ENCODE measurements around the gene CST4.

The CST4 gene

GRCh38 chr20:23654000-23654399 lies 34.8 kb downstream of the CST4 start:
- no peak overlapping the region for H3K4me3 ChIP-seq (ENCODE audit: low read depth, low read length)
- in situ Hi-C loops (cut with HindIII; ENCODE audit: low sequenced_read_pairs): no loop called here
- no peak for TF ChIP-seq CTCF (IDR thresholded peaks at IDR 0.05; ENCODE audit: low read depth, low read length, missing control alignments)
- DNase-seq (ENCODE audit: low read depth): no peak

GRCh38 chr20:23653400-23653938 lies 35.4 kb downstream of the CST4 start:
- in situ Hi-C loops (cut with HindIII; ENCODE audit: low sequenced_read_pairs): no loop called here
- no peak for DNase-seq (ENCODE audit: low read depth)
- no peak for TF ChIP-seq CTCF (IDR thresholded peaks at IDR 0.05; ENCODE audit: low read depth, low read length, missing control alignments)
- no peak overlapping the region for H3K4me3 ChIP-seq (ENCODE audit: low read depth, low read length)

GRCh38 chr20:23652926-23653325 lies 35.9 kb downstream of the CST4 start:
- DNase-seq (ENCODE audit: low read depth): no peak
- in situ Hi-C loops (cut with HindIII; ENCODE audit: low sequenced_read_pairs): no loop called here

GRCh38 chr20:23652371-23652770 lies 36.5 kb downstream of the CST4 start:
- no peak overlapping the region for H3K4me3 ChIP-seq (ENCODE audit: low read depth, low read length)
- DNase-seq (ENCODE audit: low read depth): no peak
- in situ Hi-C loops (cut with HindIII; ENCODE audit: low sequenced_read_pairs): no loop called here
- TF ChIP-seq CTCF (IDR thresholded peaks at IDR 0.05; ENCODE audit: low read depth, low read length, missing control alignments): no peak

More at GRCh38 chr20:23652926-23653325, 35.9 kb downstream of the CST4 start:
- no peak for TF ChIP-seq CTCF (IDR thresholded peaks at IDR 0.05; ENCODE audit: low read depth, low read length, missing control alignments)
- no peak overlapping the region for H3K4me3 ChIP-seq (ENCODE audit: low read depth, low read length)

- TF ChIP-seq CTCF (IDR thresholded peaks at IDR 0.05; ENCODE audit: low read depth, low read length, missing control alignments): no peak
- in situ Hi-C loops (cut with HindIII; ENCODE audit: low sequenced_read_pairs): no loop called here
- no peak overlapping the region for H3K4me3 ChIP-seq (ENCODE audit: low read depth, low read length)
- no peak for DNase-seq (ENCODE audit: low read depth)
Observed at GRCh38 chr20:23651117-23651516, 37.7 kb downstream of the CST4 start.

- DNase-seq (ENCODE audit: low read depth): no peak
- in situ Hi-C loops (cut with HindIII; ENCODE audit: low sequenced_read_pairs): no loop called here
- TF ChIP-seq CTCF (IDR thresholded peaks at IDR 0.05; ENCODE audit: low read depth, low read length, missing control alignments): no peak
- H3K4me3 ChIP-seq (ENCODE audit: low read depth, low read length): no peak overlapping the region
Observed at GRCh38 chr20:23649830-23650417, 38.9 kb downstream of the CST4 start.
